GM23248 (cell line): Measurements from ENCODE around the gene FBN3.
"Not testable (repeated sequence)": the region's sequence is repeated elsewhere in the genome, so short reads cannot be mapped to it uniquely, and the experiment has no call there.

Experiments used
- EZH2 ChIP-seq: fragments of 200-600 bp; sonication (generic); IDR thresholded peaks from 2 replicates; pipeline ENCODE4 v1.6.1; 2018; ENCODE audit warnings: antibody characterized with exemption, mild to moderate bottlenecking; ENCODE audit not compliant: insufficient read depth, poor library complexity, severe bottlenecking
- EZH2phosphoT487 ChIP-seq: fragments of 200-600 bp; sonication (generic); IDR thresholded peaks from 2 replicates; pipeline ENCODE4 v1.6.1; 2018; ENCODE audit warnings: antibody characterized with exemption, moderate library complexity, mild to moderate bottlenecking, low read depth; ENCODE audit not compliant: insufficient read depth

GRCh38 chr19:8159322-8159721 lies 9.9 kb upstream of the FBN3 start:
- not testable (repeated sequence) for TF ChIP-seq EZH2, EZH2phosphoT487
